Heart right ventricle (tissue), 16 donors: ENCODE results near the gene P2RX3. TPM values are rescaled to one million over a fixed set of nuclear protein-coding genes. Genes with fewer than 3 reads are reported as not detected.
A peak's percentile ranks its signal among the peaks of the same experiment; 100 is the strongest.

Experiments
- ATAC-seq, 8 donors: fragments of 200-7000 bp; cut with Tn5 transposase; one replicate each; pipeline ENCODE4 v1.9.1; 2020; ENCODE audit warnings: mild to moderate bottlenecking in 8 of 8, moderate library complexity in 8 of 8, moderate number of reproducible peaks in 1 of 8
- DNase-seq, 2 donors: peaks; one replicate each; pipeline ENCODE4 v3.0.0-alpha.2; 2020
- H3K27ac ChIP-seq, 10 donors: fragments of 200-600 bp; sonication (generic) in 2 of 10; one replicate each; pipeline versions ENCODE4 v1.5.0 to v1.8.0; 2020 to 2022; ENCODE audit warnings: mild to moderate bottlenecking in 3 of 10
- H3K27me3 ChIP-seq, 7 donors: fragments of 200-600 bp; one replicate each; pipeline ENCODE4 v1.8.0; 2021 to 2022; ENCODE audit warnings: mild to moderate bottlenecking in 2 of 7
- H3K36me3 ChIP-seq, 9 donors: fragments of 200-600 bp; sonication (generic) in 1 of 9; one replicate each; pipeline versions ENCODE4 v1.5.0 to v1.8.0; 2020 to 2022; ENCODE audit warnings: mild to moderate bottlenecking in 2 of 9
- H3K4me1 ChIP-seq, 9 donors: fragments of 200-600 bp; sonication (generic) in 1 of 9; one replicate each; pipeline versions ENCODE4 v1.5.0 to v1.8.0; 2020 to 2022; ENCODE audit warnings: mild to moderate bottlenecking in 4 of 9
- H3K4me3 ChIP-seq, 10 donors: fragments of 200-600 bp; sonication (generic) in 2 of 10; one replicate each; pipeline versions ENCODE4 v1.5.0 to v1.8.0; 2020 to 2022; ENCODE audit warnings: mild to moderate bottlenecking in 7 of 10, moderate library complexity in 2 of 10
- H3K9me3 ChIP-seq, 11 donors: fragments of 200-600 bp in 10 of 11; sonication (generic) in 2 of 11; one replicate each; pipeline versions ENCODE4 v1.5.0 to v1.8.0; 2013 to 2022; ENCODE audit warnings: mild to moderate bottlenecking in 2 of 11, control low read depth in 1 of 11, moderate library complexity in 1 of 11
- WGBS, 2 donors: extraction: QIAGEN DNeasy Blood & Tissue Kit; methylation state at CpG; one replicate each; pipeline ENCODE4 v1.1.7; 2013; ENCODE audit warnings: inconsistent platforms in 1 of 2; 5-methylcytosine and 5-hydroxymethylcytosine counted together
- intact Hi-C, 10 donors: fragments of 100-400 bp; cut with DNase I; formaldehyde crosslinking; loops; one replicate each; pipeline versions ENCODE4 v1.11.1 to v1.14.2; 2022
- polyA plus RNA-seq, 2 donors: library from polyadenylated mRNA; stranded (reverse); fragments of 200-250 nt; gene quantifications; one replicate each; pipeline ENCODE4 v1.2.3, GENCODE V29; 2013
- total RNA-seq, 10 donors: library from RNA; stranded (reverse); fragmentation: NEBNext Ultra II Directional in 3 of 10; extraction: Animal tissue kit (Norgen Biotek cat#: 25700) in 3 of 10; gene quantifications; one replicate each; pipeline versions ENCODE4 v1.2.1 to v1.2.4, GENCODE V29; 2021 to 2023
- TF ChIP-seq, protein P1 (sequence below), 9 donors: fragments of 200-600 bp; sonication (generic) in 2 of 9; IDR thresholded peaks; one replicate each; pipeline versions ENCODE4 v1.5.0 to v1.8.0; 2021 to 2022; ENCODE audit warnings: antibody characterized with exemption in 9 of 9, mild to moderate bottlenecking in 5 of 9, moderate library complexity in 1 of 9
- donor health status: Arrhythmogenic right ventricular cardiomyopathy.
- donor health status: ischemic (EF 13 %, LVEDD 7.1; RV severe dilation, severe dysfunction).
- donor health status: healthy with polysubstance abuse.
- donor health status: DM: no; HTN: yes; CAD: no.
- donor health status: DM: no; HTN: no; CAD: no.
- donor health status: ischemic (EF 25% LVEDD 6.9; RV normal size, moderate dysfunction).
- donor health status: ischemic (EF 25% LVEDD 5.7; RV mildly dilated, moderate dysfunction).
- donor health status: healthy.
- donor health status: DM: yes; HTN: yes; CAD: no.
- donor health status: Ischemic cardiomyopathy.
- donor health status: ischemic (EF 35%, LVEDD 5.7; RV mildly dilated, moderate dysfunction).
- donor health status: nonischemic (EF 11% LVEDD 7.7; RV severe dilation, severe dysfunction).
- donor health status: DM: yes; HTN: yes; CAD: no.
- donor health status: PGD.
- donor health status: ischemic (EF 29% LVEDD 5.4; RV normal size, mild dysfunction).
- donor health status: nonischemic (EF 23%, LVEDD 6.1; RV moderate dilation, normal function).

P2RX3 gene
- total and polyA plus RNA-seq, 12 donors, result 0.32 to 5.1 (median 1.4) TPM

DNA sequence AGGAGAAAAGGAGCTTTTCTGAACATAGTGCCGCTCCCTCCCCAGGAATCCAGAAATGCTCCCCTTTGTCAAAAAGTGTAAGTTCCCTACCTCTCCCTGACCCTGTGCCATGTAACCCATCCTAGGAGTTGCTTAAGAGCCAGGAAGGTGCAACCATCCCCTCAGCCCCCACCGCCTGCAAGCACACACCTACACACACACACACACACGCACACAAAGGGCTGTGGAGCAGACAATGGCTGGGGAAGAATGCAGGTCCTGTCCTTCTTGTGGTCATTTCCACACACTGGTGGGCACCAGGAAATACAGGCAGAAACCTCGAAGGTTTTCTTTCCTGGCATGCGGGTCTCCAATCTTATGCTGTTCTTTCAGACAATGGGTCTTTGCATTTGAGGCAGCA lies 1.2 kb downstream of the P2RX3 start:
- intact Hi-C loops, result no loop called here
- DNase-seq, result no peak
- peaks cover 0 to 3% (median 0%) of the 10 kb centered on the region in 9 donors for H3K36me3 ChIP-seq
- H3K4me1 ChIP-seq, result peaks cover 6 to 17% (median 14%) of the 10 kb centered on the region in 9 donors
- H3K9me3 ChIP-seq, result no peaks in the 10 kb centered on the region
- peaks cover 0 to 9% (median 0%) of the 10 kb centered on the region in 7 donors for H3K27me3 ChIP-seq
- peak overlapping the region in 1 of 10 donors; percentile 43 for H3K4me3 ChIP-seq
- no peak overlapping the region for H3K27ac ChIP-seq
- ATAC-seq, result no peak
- TF ChIP-seq, protein P1, sequence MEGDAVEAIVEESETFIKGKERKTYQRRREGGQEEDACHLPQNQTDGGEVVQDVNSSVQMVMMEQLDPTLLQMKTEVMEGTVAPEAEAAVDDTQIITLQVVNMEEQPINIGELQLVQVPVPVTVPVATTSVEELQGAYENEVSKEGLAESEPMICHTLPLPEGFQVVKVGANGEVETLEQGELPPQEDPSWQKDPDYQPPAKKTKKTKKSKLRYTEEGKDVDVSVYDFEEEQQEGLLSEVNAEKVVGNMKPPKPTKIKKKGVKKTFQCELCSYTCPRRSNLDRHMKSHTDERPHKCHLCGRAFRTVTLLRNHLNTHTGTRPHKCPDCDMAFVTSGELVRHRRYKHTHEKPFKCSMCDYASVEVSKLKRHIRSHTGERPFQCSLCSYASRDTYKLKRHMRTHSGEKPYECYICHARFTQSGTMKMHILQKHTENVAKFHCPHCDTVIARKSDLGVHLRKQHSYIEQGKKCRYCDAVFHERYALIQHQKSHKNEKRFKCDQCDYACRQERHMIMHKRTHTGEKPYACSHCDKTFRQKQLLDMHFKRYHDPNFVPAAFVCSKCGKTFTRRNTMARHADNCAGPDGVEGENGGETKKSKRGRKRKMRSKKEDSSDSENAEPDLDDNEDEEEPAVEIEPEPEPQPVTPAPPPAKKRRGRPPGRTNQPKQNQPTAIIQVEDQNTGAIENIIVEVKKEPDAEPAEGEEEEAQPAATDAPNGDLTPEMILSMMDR (IDR thresholded peaks at IDR 0.05), result no peak
- WGBS, 2 donors, result 76 to 87% methylated on average over 5 of the region's 5 CpGs

DNA sequence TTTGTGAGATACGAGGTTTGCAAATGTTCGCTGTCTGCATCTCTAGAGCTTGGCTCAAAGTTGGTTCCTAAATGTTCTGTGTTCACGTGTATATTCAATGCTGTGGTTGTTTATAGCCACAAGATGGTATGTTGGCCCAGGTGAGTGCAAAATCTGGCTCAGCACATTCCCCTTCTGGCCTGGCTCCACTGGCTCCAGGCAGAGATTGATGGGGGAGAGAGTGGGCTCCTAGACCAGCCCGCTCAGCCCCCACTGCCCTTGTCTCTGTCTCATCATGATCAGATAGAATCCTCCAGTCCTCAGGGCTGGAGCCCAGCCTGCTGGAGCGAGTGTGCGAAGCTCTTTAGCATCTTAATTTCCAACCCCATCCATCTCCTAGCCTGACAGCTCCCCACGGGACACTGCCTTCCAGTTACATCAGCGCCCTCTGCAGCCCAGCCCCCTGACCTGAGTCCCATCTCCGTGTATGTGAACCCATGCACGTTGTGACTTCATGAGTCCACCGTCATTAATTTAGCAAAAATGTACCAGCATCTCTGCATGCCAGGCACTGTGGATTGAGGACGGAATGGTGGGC lies 2.0 kb downstream of the P2RX3 start:
- no peak for ATAC-seq
- WGBS, 2 donors, result 34 to 40% methylated on average over 12 of the region's 12 CpGs
- no peak overlapping the region for H3K4me3 ChIP-seq

DNA sequence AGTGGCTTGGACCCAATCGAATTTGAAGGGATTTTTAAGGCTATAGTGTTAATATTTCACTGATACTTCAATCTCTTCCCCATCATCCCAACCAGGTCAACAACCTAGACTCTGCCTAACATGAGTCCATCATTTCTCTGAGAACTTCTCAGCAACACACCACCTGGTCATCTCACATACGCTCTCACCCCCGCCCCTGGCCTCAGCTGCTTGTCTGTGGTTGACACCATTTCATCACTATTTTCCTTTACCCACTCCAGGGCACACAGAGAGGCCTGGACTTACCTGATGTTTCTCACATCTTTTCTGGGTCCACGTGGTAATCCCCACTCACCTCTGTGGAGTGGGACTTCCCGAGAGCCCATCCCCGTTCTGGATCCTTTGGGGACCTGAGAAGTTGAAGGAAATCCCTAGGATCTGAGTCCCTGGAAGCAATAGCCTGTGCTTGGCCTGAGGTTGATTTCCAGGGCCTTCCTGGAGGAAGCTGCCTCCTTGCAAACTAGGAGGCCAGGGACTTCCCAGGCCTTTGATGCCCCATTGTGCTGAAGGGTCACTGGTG lies 3.2 kb downstream of the P2RX3 start:
- Histone ChIP-seq H3K27me3 (peaks cover 0 to 9% (median 0%) of the 10 kb centered on the region in 7 donors), H3K9me3 (no peaks in the 10 kb centered on the region), H3K36me3 (no peaks in the 10 kb centered on the region), H3K27ac (no peak overlapping the region), H3K4me3 (no peak overlapping the region), H3K4me1 (peaks cover 0 to 4% (median 2%) of the 10 kb centered on the region in 9 donors)
- ATAC-seq, result no peak
- 79 to 85% methylated on average over 6 of the region's 6 CpGs for WGBS, 2 donors
- intact Hi-C loops, result loop anchor here in 6 of 10 donors (5.0 to 10.0 kb wide), 7 partner anchors 113 to 1183 kb away; partner anchors contain the start of gene YPEL4 (in 4 of the 6)
- DNase-seq, result no peak
- TF ChIP-seq, protein P1 (IDR thresholded peaks at IDR 0.05), result no peak

More for the DNA sequence above, 2.0 kb downstream of the P2RX3 start:
- H3K27me3 ChIP-seq, result peaks cover 0 to 9% (median 0%) of the 10 kb centered on the region in 7 donors
- H3K27ac ChIP-seq, result no peak overlapping the region
- no peaks in the 10 kb centered on the region for H3K36me3 ChIP-seq
- intact Hi-C loops, result loop anchor here in 6 of 10 donors (5.0 to 10.0 kb wide), 7 partner anchors 115 to 1185 kb away; partner anchors contain the start of gene YPEL4 (in 4 of the 6)
- DNase-seq, result no peak
- no peaks in the 10 kb centered on the region for H3K9me3 ChIP-seq
- TF ChIP-seq, protein P1 (IDR thresholded peaks at IDR 0.05), result peak in 4 of 9 donors; percentile 8 to 27 (median 14)
- peaks cover 0 to 9% (median 6%) of the 10 kb centered on the region in 9 donors for H3K4me1 ChIP-seq

DNA sequence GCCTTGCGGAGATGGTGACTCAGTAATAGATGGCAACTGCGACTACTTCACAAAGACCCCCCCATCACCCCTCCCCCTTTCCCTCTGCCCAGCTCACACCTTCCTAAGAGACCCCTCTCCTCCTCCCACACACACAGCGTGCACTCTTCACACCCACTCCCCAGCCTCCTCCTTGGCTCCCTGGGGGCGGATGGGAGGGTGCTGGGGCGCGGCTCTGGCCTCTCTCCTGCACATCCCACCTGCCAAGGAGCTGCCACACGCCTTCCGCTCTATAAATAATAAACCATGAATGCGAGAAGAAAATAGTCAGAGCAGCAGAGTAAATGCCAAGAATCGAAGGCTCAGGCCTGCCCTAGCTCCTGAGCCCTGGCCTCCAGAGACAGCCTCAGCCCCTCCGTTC lies 4.5 kb downstream of the P2RX3 start:
- ATAC-seq (no peak), DNase-seq (no peak)
- Histone ChIP-seq H3K4me1 (no peaks in the 10 kb centered on the region), H3K27me3 (peaks cover 0 to 9% (median 0%) of the 10 kb centered on the region in 7 donors), H3K4me3 (no peak overlapping the region), H3K27ac (no peak overlapping the region), H3K36me3 (no peaks in the 10 kb centered on the region), H3K9me3 (no peaks in the 10 kb centered on the region)
- TF ChIP-seq, protein P1 (IDR thresholded peaks at IDR 0.05), result no peak
- intact Hi-C loops, result loop anchor here in 6 of 10 donors (5.0 to 10.0 kb wide), 7 partner anchors 112 to 1182 kb away; partner anchors contain the start of gene YPEL4 (in 4 of the 6)
- 80 to 83% methylated on average over 11 of the region's 11 CpGs for WGBS, 2 donors
